ENCODE results near the gene GALNT12.

GALNT12 gene

DNA sequence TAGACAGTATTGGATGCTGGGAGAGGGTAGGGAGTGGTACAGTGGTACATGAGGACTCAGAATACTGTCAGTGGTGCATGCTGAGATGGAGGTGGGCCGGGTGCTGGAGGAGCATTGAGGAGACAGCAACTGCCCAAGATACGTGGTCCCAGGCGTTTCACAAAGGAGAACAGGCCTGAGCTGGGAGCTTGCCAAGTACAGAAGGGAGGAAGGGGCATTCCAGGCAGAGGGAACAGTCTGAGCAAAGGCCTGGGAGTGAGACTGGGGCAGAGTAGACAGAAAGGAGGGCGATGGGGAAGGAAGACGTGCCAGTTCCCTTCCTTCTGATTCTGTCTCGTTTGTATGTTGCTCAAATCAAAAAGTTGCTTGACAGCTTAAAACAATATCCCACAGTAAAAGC is 15.2 kb downstream of the GALNT12 start:
- peaks cover 14% of the 10 kb centered on the region; the same call in 1 of the 2 replicates for H3K36me3 ChIP-seq (ENCODE audit: control insufficient read depth, insufficient read depth, low read length)
- H3K27me3 ChIP-seq (ENCODE audit: control insufficient read depth, insufficient read depth, low read length) = no peaks in the 10 kb centered on the region
- no peaks in the 10 kb centered on the region for H3K9me3 ChIP-seq (ENCODE audit: control insufficient read depth, insufficient read depth, low read length)
- no peak overlapping the region for H3K4me3 ChIP-seq (ENCODE audit: low read depth, low read length)
- no peak overlapping the region for H3K27ac ChIP-seq (ENCODE audit: low read depth, low read length)
- no peaks in the 10 kb centered on the region for H3K4me1 ChIP-seq (ENCODE audit: control insufficient read depth, insufficient read depth, low read length)
- no peak overlapping the region for H3K9ac ChIP-seq (ENCODE audit: low read depth, low read length)

DNA sequence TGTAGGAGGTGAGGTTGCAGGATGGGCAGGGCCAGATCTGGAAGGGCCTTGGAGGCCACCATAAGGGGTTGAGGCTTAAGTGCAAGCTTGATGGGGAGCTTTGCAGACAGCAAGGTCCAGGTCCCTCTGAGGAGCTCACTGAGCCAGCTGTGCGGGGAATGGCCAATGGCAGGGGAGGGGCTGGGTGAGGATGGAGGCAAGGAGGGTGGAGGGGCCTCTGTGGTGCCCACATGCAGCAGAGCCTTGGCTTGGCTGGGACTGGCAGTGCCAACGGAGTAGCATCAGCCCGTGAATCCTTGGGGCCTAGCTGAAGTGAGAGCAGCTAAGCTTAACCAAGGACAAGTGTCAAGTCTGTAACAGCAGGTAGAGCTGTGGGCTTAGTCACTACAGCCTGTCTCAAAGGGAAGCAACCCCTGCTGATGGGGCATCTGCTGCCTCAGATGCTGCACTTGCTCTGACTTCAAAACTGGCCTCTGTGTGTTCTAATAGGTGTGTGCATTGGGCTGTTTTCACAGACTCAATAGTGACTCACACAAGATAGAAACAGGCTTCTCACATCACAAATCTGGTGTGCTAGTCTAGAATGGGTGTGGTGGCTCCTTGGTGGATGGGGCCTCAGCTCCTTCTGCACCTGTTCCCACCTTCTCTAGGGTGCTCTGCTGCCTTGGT is 16.3 kb downstream of the GALNT12 start:
- H3K27me3 ChIP-seq (ENCODE audit: control insufficient read depth, insufficient read depth, low read length) = no peaks in the 10 kb centered on the region
- no peak overlapping the region for H3K27ac ChIP-seq (ENCODE audit: low read depth, low read length)
- peaks cover 15% of the 10 kb centered on the region; the same call in 1 of the 2 replicates for H3K36me3 ChIP-seq (ENCODE audit: control insufficient read depth, insufficient read depth, low read length)
- no peaks in the 10 kb centered on the region for H3K9me3 ChIP-seq (ENCODE audit: control insufficient read depth, insufficient read depth, low read length)
- H3K9ac ChIP-seq (ENCODE audit: low read depth, low read length) = no peak overlapping the region
- H3K4me1 ChIP-seq (ENCODE audit: control insufficient read depth, insufficient read depth, low read length) = no peaks in the 10 kb centered on the region
- no peak overlapping the region for H3K4me3 ChIP-seq (ENCODE audit: low read depth, low read length)

DNA sequence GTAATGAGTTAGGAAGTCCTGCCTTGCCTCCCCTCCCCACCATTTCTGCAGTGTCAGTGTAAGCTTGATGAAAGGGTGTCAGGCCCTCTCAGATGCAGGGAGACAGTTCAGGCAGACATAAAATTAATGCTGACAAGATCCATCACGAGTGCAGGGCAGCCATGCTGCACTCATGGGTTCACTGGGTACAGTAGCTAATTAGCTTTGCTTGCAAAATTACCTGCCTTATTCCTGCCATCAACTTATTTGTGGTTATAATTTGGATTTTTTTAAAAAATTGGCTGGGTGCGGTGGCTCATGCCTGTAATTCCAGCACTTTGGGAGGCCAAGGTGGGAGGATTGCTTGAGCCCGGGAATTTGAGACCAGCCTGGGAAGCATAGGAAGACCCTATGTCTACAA is 17.9 kb downstream of the GALNT12 start:
- Histone ChIP-seq H3K36me3 (ENCODE audit: control insufficient read depth, insufficient read depth, low read length) (peaks cover 18% of the 10 kb centered on the region; the same call in 1 of the 2 replicates), H3K27me3 (ENCODE audit: control insufficient read depth, insufficient read depth, low read length) (no peaks in the 10 kb centered on the region), H3K4me1 (ENCODE audit: control insufficient read depth, insufficient read depth, low read length) (no peaks in the 10 kb centered on the region), H3K4me3 (ENCODE audit: low read depth, low read length) (no peak overlapping the region), H3K27ac (ENCODE audit: low read depth, low read length) (no peak overlapping the region), H3K9me3 (ENCODE audit: control insufficient read depth, insufficient read depth, low read length) (no peaks in the 10 kb centered on the region), H3K9ac (ENCODE audit: low read depth, low read length) (no peak overlapping the region)

DNA sequence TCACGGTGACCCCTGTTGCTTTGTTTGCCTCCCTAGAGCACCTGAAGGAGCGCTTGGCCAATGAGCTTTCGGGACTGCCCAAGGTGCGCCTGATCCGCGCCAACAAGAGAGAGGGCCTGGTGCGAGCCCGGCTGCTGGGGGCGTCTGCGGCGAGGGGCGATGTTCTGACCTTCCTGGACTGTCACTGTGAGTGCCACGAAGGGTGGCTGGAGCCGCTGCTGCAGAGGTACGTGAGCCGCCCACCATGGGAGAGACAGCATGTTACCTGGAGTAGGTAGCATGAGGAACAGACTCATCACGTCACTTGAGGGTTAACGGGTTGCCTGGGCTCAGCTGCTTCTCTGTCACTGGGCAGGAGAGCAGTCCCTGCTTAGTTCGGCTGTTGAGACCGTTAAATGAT is 19.2 kb downstream of the GALNT12 start:
- no peaks in the 10 kb centered on the region for H3K9me3 ChIP-seq (ENCODE audit: control insufficient read depth, insufficient read depth, low read length)
- H3K9ac ChIP-seq (ENCODE audit: low read depth, low read length) = no peak overlapping the region
- no peak overlapping the region for H3K4me3 ChIP-seq (ENCODE audit: low read depth, low read length)
- no peaks in the 10 kb centered on the region for H3K4me1 ChIP-seq (ENCODE audit: control insufficient read depth, insufficient read depth, low read length)
- H3K27me3 ChIP-seq (ENCODE audit: control insufficient read depth, insufficient read depth, low read length) = no peaks in the 10 kb centered on the region
- no peak overlapping the region for H3K27ac ChIP-seq (ENCODE audit: low read depth, low read length)
- peaks cover 18% of the 10 kb centered on the region; the same call in 1 of the 2 replicates for H3K36me3 ChIP-seq (ENCODE audit: control insufficient read depth, insufficient read depth, low read length)

DNA sequence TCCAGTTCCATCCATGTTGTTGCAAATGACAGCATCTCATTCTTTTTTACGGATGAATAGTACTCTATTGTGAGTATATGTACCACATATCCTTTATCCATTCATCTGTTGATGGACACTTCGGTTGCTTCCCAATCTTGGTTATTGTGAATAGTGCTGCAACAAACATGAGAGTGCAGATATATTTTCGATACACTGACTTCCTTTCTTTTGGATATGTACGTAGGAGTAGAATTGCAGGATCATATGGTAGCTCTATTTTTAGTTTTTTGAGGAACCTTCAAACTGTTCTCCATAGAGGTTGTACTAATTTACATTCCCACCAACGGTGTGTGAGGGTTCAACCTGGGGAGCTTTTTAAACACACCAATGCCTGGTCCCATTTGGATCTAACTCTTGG is 22.3 kb downstream of the GALNT12 start:
- no peak overlapping the region for H3K27ac ChIP-seq (ENCODE audit: low read depth, low read length)
- H3K36me3 ChIP-seq (ENCODE audit: control insufficient read depth, insufficient read depth, low read length) = peaks cover 14% of the 10 kb centered on the region; the same call in 1 of the 2 replicates
- no peak overlapping the region for H3K9ac ChIP-seq (ENCODE audit: low read depth, low read length)

DNA sequence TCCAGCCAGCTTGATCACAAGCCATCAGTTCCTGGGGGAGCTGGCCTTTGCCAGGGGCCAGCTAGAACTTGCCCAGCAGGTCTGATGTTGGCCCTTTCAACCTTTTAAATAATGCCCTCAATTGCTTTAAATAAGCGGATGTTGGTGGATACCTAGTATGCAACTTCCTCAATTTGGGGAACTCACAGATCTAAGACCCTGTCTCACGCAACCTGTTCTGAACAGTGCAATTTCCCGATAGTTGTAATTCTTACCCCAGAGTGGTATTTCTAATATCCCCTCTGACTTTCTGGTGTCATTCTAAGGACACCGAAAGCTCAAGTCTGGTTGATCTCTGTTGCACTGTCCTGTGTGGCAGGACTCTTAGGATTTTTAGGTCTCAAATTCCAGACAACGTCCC is 23.1 kb downstream of the GALNT12 start:
- Histone ChIP-seq H3K27ac (ENCODE audit: low read depth, low read length) (no peak overlapping the region), H3K9ac (ENCODE audit: low read depth, low read length) (no peak overlapping the region)

More for the DNA sequence above, 22.3 kb downstream of the GALNT12 start:
- H3K27me3 ChIP-seq (ENCODE audit: control insufficient read depth, insufficient read depth, low read length) = no peaks in the 10 kb centered on the region
- no peaks in the 10 kb centered on the region for H3K9me3 ChIP-seq (ENCODE audit: control insufficient read depth, insufficient read depth, low read length)
- H3K4me3 ChIP-seq (ENCODE audit: low read depth, low read length) = no peak overlapping the region
- no peaks in the 10 kb centered on the region for H3K4me1 ChIP-seq (ENCODE audit: control insufficient read depth, insufficient read depth, low read length)

DNA sequence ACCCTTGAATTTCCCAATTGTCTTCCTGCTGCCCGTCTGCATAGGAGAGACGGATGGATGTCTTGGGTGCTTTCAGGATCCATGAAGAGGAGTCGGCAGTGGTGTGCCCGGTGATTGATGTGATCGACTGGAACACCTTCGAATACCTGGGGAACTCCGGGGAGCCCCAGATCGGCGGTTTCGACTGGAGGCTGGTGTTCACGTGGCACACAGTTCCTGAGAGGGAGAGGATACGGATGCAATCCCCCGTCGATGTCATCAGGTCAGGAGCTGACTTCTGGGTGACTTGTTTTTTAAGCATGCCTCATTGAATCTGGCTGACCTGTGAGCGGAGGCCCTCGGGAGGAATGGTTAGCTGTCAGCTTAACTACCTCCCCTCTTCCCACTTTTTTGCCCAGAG is 24.2 kb downstream of the GALNT12 start:
- H3K4me1 ChIP-seq (ENCODE audit: control insufficient read depth, insufficient read depth, low read length) = no peaks in the 10 kb centered on the region
- H3K9ac ChIP-seq (ENCODE audit: low read depth, low read length) = no peak overlapping the region
- H3K4me3 ChIP-seq (ENCODE audit: low read depth, low read length) = no peak overlapping the region
- H3K36me3 ChIP-seq (ENCODE audit: control insufficient read depth, insufficient read depth, low read length) = peaks cover 14% of the 10 kb centered on the region; the same call in 1 of the 2 replicates
- no peak overlapping the region for H3K27ac ChIP-seq (ENCODE audit: low read depth, low read length)
- H3K27me3 ChIP-seq (ENCODE audit: control insufficient read depth, insufficient read depth, low read length) = no peaks in the 10 kb centered on the region
- H3K9me3 ChIP-seq (ENCODE audit: control insufficient read depth, insufficient read depth, low read length) = no peaks in the 10 kb centered on the region

More for the DNA sequence above, 23.1 kb downstream of the GALNT12 start:
- Histone ChIP-seq H3K9me3 (ENCODE audit: control insufficient read depth, insufficient read depth, low read length) (no peaks in the 10 kb centered on the region), H3K36me3 (ENCODE audit: control insufficient read depth, insufficient read depth, low read length) (peaks cover 14% of the 10 kb centered on the region; the same call in 1 of the 2 replicates), H3K4me1 (ENCODE audit: control insufficient read depth, insufficient read depth, low read length) (no peaks in the 10 kb centered on the region), H3K4me3 (ENCODE audit: low read depth, low read length) (no peak overlapping the region), H3K27me3 (ENCODE audit: control insufficient read depth, insufficient read depth, low read length) (no peaks in the 10 kb centered on the region)

DNA sequence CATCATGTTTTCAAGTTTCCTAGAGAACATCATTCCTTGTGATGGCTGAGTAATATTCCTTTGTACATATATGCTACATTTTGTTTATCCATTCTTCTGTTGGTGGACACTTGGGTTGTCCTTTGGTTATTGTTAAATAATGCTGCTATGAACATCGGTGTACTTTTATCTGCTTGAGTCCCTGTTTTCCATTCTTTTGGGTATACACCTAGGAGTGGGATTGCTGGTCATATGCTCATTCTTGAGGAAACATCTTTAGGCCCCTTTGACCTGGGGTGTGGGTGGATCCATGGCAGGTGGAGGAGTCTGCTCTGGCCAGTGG is 25.3 kb downstream of the GALNT12 start:
- no peaks in the 10 kb centered on the region for H3K4me1 ChIP-seq (ENCODE audit: control insufficient read depth, insufficient read depth, low read length)
- no peak overlapping the region for H3K27ac ChIP-seq (ENCODE audit: low read depth, low read length)
- H3K9me3 ChIP-seq (ENCODE audit: control insufficient read depth, insufficient read depth, low read length) = no peaks in the 10 kb centered on the region
- H3K9ac ChIP-seq (ENCODE audit: low read depth, low read length) = no peak overlapping the region
- no peaks in the 10 kb centered on the region for H3K27me3 ChIP-seq (ENCODE audit: control insufficient read depth, insufficient read depth, low read length)
- H3K4me3 ChIP-seq (ENCODE audit: low read depth, low read length) = no peak overlapping the region
- H3K36me3 ChIP-seq (ENCODE audit: control insufficient read depth, insufficient read depth, low read length) = peaks cover 11% of the 10 kb centered on the region

DNA sequence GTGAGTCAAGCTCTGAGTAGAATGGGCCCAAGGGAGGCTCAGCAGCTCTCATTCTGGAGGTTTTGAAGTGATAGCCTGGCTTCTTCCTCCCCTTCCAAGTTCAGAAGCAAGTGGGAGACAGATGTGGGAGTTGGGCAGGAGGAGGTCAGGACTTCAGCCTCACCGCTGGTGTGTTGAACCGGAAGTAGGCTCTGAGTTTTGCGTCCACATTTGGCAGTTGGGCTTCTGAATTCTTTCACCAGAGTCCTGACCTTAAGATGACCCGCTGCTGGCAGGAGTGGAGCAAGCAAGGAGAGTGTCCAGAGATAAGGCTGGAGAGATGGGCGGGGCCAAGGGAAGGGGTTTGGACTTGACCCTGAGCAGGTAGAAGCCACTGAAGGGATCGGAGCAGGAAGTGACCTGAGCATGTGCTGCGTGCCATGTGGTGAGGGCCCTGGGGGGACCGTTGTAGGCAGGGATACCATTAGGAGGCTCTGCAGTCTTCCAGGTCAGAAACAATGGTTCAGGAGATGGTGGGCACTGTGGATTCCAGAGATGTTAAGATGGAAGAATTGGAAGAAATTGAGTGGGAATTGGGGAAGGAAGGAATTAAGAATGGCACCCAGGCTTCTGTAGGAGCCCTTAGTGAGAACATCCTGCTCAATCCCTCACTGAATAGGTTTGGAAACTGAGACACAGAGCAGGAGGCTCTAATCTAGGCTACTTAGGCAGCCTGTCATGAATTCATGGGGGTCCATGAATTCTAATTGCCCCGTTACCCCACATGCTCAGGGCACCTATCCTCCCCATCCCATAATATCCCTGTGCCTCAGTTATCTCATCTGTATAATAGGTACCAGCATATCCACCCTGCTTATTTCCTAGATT is 25.9 kb downstream of the GALNT12 start:
- Histone ChIP-seq H3K4me1 (ENCODE audit: control insufficient read depth, insufficient read depth, low read length) (no peaks in the 10 kb centered on the region), H3K9me3 (ENCODE audit: control insufficient read depth, insufficient read depth, low read length) (no peaks in the 10 kb centered on the region)

DNA sequence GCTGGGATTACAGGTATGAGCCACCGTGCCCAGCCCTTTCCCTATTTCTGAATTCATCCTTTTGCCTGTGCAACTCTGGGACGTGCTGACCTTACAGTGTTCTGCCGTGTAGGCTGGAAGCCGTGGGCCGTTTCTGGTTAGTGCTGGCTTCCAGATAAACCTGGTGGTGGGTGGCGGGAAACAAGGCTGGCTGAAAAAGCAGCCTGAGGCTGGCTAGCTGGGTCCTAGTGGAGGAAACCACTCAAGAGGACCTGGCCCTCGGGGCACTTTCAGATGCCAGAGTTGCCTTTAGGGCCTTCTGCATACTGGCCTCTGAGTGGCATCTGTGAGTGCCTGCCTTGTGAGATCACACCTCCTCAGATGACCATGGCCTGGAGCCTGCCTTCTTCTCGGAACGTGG is 26.9 kb downstream of the GALNT12 start:
- Histone ChIP-seq H3K27ac (ENCODE audit: low read depth, low read length) (no peak overlapping the region), H3K4me3 (ENCODE audit: low read depth, low read length) (no peak overlapping the region), H3K4me1 (ENCODE audit: control insufficient read depth, insufficient read depth, low read length) (no peaks in the 10 kb centered on the region), H3K9me3 (ENCODE audit: control insufficient read depth, insufficient read depth, low read length) (no peaks in the 10 kb centered on the region), H3K27me3 (ENCODE audit: control insufficient read depth, insufficient read depth, low read length) (no peaks in the 10 kb centered on the region), H3K9ac (ENCODE audit: low read depth, low read length) (no peak overlapping the region), H3K36me3 (ENCODE audit: control insufficient read depth, insufficient read depth, low read length) (peaks cover 13% of the 10 kb centered on the region)

More for the DNA sequence above, 25.9 kb downstream of the GALNT12 start:
- H3K36me3 ChIP-seq (ENCODE audit: control insufficient read depth, insufficient read depth, low read length) = peaks cover 13% of the 10 kb centered on the region
- no peak overlapping the region for H3K27ac ChIP-seq (ENCODE audit: low read depth, low read length)
- H3K4me3 ChIP-seq (ENCODE audit: low read depth, low read length) = no peak overlapping the region
- no peaks in the 10 kb centered on the region for H3K27me3 ChIP-seq (ENCODE audit: control insufficient read depth, insufficient read depth, low read length)
- H3K9ac ChIP-seq (ENCODE audit: low read depth, low read length) = no peak overlapping the region

DNA sequence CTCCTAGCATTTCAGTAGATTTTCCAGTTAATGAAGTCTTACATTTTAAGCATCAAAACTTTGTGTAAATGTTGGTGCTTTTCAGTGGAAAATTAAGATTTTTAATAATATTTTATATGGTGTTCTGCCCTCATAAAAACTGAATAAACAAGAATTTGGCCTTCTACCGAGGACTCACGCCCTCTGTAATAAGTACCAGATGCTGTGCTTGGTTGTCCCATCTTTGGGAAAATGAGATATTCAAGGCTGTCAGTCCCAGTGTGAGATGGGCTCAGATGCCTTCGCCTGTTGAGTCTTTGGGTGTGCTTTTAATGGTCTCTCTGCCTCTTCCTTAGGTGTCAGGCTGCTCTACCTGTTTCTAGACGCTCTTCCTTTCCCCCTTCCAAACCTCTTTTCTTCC is 28.7 kb downstream of the GALNT12 start:
- H3K4me3 ChIP-seq (ENCODE audit: low read depth, low read length) = no peak overlapping the region
- no peaks in the 10 kb centered on the region for H3K4me1 ChIP-seq (ENCODE audit: control insufficient read depth, insufficient read depth, low read length)
- H3K9me3 ChIP-seq (ENCODE audit: control insufficient read depth, insufficient read depth, low read length) = no peaks in the 10 kb centered on the region
- H3K27me3 ChIP-seq (ENCODE audit: control insufficient read depth, insufficient read depth, low read length) = no peaks in the 10 kb centered on the region
- no peak overlapping the region for H3K9ac ChIP-seq (ENCODE audit: low read depth, low read length)
- peaks cover 19% of the 10 kb centered on the region for H3K36me3 ChIP-seq (ENCODE audit: control insufficient read depth, insufficient read depth, low read length)
- H3K27ac ChIP-seq (ENCODE audit: low read depth, low read length) = no peak overlapping the region

All from HUES48 (cell line).